Stomach (tissue), 4 donors: ENCODE measurements around the gene HORMAD2.

ENCODE experiments used
- EP300 ChIP-seq: sonication (generic); formaldehyde crosslinking; IDR thresholded peaks from one replicate; pipeline ENCODE4 v1.6.1; 2017; ENCODE audit warnings: antibody characterized with exemption
- POLR2AphosphoS5 ChIP-seq, 3 donors: sonication (generic); formaldehyde crosslinking; IDR thresholded peaks; one replicate each; pipeline ENCODE4 v1.6.1; 2016; ENCODE audit warnings: antibody characterized with exemption in 3 of 3
- TF ChIP-seq, protein P1 (sequence below), 7 experiments: fragments of 450-650 bp in 4 of 7; fragments of 200-600 bp in 3 of 7; sonication (generic) in 3 of 7; IDR thresholded peaks; one replicate each; pipeline ENCODE4 v1.5.1; 2016 to 2019; ENCODE audit warnings: antibody characterized with exemption in 7 of 7, control low read depth in 2 of 7, mild to moderate bottlenecking in 1 of 7

DNA sequence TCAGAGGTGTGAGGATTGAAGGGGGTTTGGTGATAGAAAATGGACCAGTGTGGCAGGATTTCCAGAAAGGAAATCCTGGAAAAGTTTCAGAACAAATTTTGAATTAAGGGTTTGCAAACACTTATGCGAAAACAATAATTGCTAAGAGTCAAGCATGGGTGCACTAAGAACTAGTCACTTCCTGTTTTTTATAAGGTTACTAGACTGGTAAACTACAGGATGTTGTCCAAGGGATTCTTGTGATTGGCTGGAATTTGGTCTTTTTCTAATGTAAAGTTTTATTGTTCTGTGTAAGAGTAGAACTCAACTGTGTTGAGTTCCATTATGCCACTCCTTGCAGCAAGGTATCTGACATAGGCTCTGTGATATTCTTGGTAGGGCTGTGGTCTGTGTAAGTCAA lies 112.2 kb downstream of the HORMAD2 start:
- TF ChIP-seq, protein P1, sequence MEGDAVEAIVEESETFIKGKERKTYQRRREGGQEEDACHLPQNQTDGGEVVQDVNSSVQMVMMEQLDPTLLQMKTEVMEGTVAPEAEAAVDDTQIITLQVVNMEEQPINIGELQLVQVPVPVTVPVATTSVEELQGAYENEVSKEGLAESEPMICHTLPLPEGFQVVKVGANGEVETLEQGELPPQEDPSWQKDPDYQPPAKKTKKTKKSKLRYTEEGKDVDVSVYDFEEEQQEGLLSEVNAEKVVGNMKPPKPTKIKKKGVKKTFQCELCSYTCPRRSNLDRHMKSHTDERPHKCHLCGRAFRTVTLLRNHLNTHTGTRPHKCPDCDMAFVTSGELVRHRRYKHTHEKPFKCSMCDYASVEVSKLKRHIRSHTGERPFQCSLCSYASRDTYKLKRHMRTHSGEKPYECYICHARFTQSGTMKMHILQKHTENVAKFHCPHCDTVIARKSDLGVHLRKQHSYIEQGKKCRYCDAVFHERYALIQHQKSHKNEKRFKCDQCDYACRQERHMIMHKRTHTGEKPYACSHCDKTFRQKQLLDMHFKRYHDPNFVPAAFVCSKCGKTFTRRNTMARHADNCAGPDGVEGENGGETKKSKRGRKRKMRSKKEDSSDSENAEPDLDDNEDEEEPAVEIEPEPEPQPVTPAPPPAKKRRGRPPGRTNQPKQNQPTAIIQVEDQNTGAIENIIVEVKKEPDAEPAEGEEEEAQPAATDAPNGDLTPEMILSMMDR (IDR thresholded peaks at IDR 0.05), result no peak
- TF ChIP-seq EP300 (no peak), POLR2AphosphoS5 (IDR thresholded peaks at IDR 0.05) (no peak)
